Prostate gland (tissue), 2 donors: Measurements from ENCODE around the gene CNEP1R1. TPM values are rescaled to one million over a fixed set of nuclear protein-coding genes. Genes with fewer than 3 reads are reported as not detected.

Experiments used
- DNase-seq: peaks from one replicate; pipeline ENCODE4 v3.0.0-alpha.2; 2019; ENCODE audit warnings: low spot score
- H3K27ac ChIP-seq, 2 donors: fragments of 200-600 bp; sonication (generic); 2 replicates each; pipeline ENCODE4 v1.5.1; 2017 to 2019
- H3K27me3 ChIP-seq: fragments of 200-600 bp; sonication (generic); replicated peaks from 2 replicates; pipeline ENCODE4 v1.5.1; 2019; ENCODE audit not compliant: insufficient read depth
- H3K36me3 ChIP-seq, 2 donors: fragments of 200-600 bp; sonication (generic); 1 replicate in 1 of 2; 2 replicates in 1 of 2; pipeline versions ENCODE4 v1.5.1 to v1.8.1; 2017 to 2019
- H3K4me1 ChIP-seq: fragments of 200-600 bp; sonication (generic); replicated peaks from 2 replicates; pipeline ENCODE4 v1.5.1; 2019
- H3K4me3 ChIP-seq, 2 donors: fragments of 200-600 bp; sonication (generic); 2 replicates each; pipeline ENCODE4 v1.5.1; 2017 to 2019
- H3K9me3 ChIP-seq: fragments of 200-600 bp; sonication (generic); 2 replicates; pipeline ENCODE4 v1.5.1; 2017
- POLR2A ChIP-seq: fragments of 450-650 bp; IDR thresholded peaks from one replicate; pipeline ENCODE4 v1.6.1; 2016; ENCODE audit warnings: antibody characterized with exemption, mild to moderate bottlenecking
- POLR2AphosphoS5 ChIP-seq: sonication (generic); formaldehyde crosslinking; IDR thresholded peaks from one replicate; pipeline ENCODE4 v1.6.1; 2017; ENCODE audit warnings: antibody characterized with exemption
- WGBS: methylation state at CpG from one replicate; pipeline ENCODE4 v1.1.5; 2018; 5-methylcytosine and 5-hydroxymethylcytosine counted together
- intact Hi-C: fragments of 100-400 bp; cut with DNase I; formaldehyde crosslinking; loops from one replicate; pipeline ENCODE4 v1.14.2; 2022
- total RNA-seq, 2 donors: library from RNA; depleted of rRNA; stranded (reverse); fragments of >200 nt; gene quantifications; one replicate each; pipeline ENCODE4 v1.1.0, GENCODE V29; 2016
- TF ChIP-seq, protein P1 (sequence below), 4 experiments: fragments of 200-600 bp in 2 of 4; fragments of 450-650 bp in 2 of 4; sonication (generic) in 2 of 4; IDR thresholded peaks; 1 replicate in 3 of 4; 2 replicates in 1 of 4; pipeline ENCODE4 v1.5.1; 2016 to 2019; ENCODE audit warnings: antibody characterized with exemption in 4 of 4, mild to moderate bottlenecking in 2 of 4, moderate library complexity in 2 of 4

Gene CNEP1R1
- total RNA-seq, 2 donors from 2014 or later: 9.7 to 41.9 TPM

DNA sequence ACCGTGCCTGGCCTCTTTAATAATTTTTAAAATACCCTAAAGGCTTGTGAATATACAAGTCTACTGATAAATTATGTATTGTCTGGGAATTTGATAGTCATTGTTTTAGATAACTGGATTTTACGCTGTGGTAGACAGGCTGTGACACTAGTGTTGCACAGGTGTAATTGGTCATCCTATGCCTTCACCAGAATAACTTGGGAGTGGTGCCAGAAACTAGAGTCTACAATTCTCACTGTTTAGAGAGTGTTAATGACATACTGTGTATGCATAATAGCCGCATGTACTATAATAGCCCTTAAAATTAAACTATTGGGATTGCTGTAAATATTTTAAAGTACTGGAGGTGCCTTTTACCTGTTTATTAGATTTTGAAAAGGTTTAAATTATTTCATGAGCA is 11.4 kb downstream of the CNEP1R1 start:
- no peaks in the 10 kb centered on the region for H3K36me3 ChIP-seq
- no peak overlapping the region for H3K4me3 ChIP-seq
- TF ChIP-seq POLR2AphosphoS5 (no peak), POLR2A (no peak)
- TF ChIP-seq, protein P1, sequence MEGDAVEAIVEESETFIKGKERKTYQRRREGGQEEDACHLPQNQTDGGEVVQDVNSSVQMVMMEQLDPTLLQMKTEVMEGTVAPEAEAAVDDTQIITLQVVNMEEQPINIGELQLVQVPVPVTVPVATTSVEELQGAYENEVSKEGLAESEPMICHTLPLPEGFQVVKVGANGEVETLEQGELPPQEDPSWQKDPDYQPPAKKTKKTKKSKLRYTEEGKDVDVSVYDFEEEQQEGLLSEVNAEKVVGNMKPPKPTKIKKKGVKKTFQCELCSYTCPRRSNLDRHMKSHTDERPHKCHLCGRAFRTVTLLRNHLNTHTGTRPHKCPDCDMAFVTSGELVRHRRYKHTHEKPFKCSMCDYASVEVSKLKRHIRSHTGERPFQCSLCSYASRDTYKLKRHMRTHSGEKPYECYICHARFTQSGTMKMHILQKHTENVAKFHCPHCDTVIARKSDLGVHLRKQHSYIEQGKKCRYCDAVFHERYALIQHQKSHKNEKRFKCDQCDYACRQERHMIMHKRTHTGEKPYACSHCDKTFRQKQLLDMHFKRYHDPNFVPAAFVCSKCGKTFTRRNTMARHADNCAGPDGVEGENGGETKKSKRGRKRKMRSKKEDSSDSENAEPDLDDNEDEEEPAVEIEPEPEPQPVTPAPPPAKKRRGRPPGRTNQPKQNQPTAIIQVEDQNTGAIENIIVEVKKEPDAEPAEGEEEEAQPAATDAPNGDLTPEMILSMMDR (IDR thresholded peaks at IDR 0.05): no peak
- intact Hi-C loops: no loop called here
- no peak for DNase-seq
- no peak overlapping the region for H3K27ac ChIP-seq
- H3K9me3 ChIP-seq: no peaks in the 10 kb centered on the region
- no peaks in the 10 kb centered on the region for H3K4me1 ChIP-seq
- no peaks in the 10 kb centered on the region for H3K27me3 ChIP-seq
- 71% methylated on average over 3 of the region's 3 CpGs for WGBS

DNA sequence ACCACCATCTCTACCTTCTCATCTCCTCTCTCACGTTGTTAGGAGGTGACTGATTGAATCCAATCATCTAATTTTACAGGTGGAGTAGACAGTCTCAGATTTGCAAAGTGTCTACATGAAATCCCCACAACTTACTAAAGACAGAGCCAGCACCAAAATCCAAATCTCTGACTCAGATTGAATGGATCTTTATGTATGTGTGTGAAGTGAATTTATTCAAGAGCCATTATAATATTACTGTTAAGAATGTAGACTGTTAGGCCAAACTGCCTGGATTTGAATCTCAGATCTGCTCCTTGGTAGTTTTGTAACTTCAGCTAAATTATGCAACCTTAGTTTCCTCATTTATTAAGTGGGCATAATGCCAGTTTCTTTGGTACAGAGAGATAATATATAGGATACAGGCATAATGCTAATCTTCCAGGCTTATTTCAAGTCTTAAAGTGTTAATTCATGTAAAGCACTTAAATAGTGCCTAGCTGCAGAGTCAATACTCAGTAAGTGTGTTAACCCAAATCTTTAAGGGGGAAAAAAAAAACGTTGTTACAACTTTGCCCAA is 12.7 kb downstream of the CNEP1R1 start:
- WGBS: 33% methylated on average over 2 of the region's 2 CpGs
- Histone ChIP-seq H3K36me3 (no peaks in the 10 kb centered on the region), H3K27ac (no peak overlapping the region), H3K9me3 (no peaks in the 10 kb centered on the region), H3K27me3 (no peaks in the 10 kb centered on the region), H3K4me1 (no peaks in the 10 kb centered on the region), H3K4me3 (no peak overlapping the region)
- DNase-seq: no peak
- intact Hi-C loops: no loop called here
- TF ChIP-seq POLR2A (no peak), POLR2AphosphoS5 (no peak)
- TF ChIP-seq, protein P1 (IDR thresholded peaks at IDR 0.05): no peak

DNA sequence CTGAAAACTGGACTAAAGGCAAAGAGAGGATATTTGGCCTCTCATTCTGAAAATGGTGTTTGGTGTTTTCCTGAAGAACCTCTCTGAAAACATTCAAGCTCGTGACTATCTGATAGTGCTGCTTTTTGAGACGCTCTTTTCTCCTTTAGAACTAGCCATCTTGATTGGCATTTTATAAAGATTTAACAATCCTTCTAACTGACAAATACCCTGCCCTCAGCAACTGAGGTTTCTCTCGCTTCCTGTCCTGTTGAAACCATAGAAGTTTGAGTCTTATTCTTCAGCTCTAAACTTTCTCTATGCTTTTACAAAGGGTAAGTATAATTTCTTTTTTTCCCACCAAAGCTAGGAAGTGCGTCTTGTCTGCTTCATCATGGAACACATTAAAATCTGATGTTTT is 13.3 kb downstream of the CNEP1R1 start:
- TF ChIP-seq POLR2AphosphoS5 (no peak), POLR2A (no peak)
- TF ChIP-seq, protein P1 (IDR thresholded peaks at IDR 0.05): no peak
- Histone ChIP-seq H3K36me3 (no peaks in the 10 kb centered on the region), H3K4me1 (no peaks in the 10 kb centered on the region), H3K27me3 (no peaks in the 10 kb centered on the region), H3K9me3 (no peaks in the 10 kb centered on the region), H3K27ac (no peak overlapping the region), H3K4me3 (no peak overlapping the region)
- DNase-seq: no peak
- intact Hi-C loops: no loop called here
- WGBS: 71% methylated on average over 4 of the region's 4 CpGs

DNA sequence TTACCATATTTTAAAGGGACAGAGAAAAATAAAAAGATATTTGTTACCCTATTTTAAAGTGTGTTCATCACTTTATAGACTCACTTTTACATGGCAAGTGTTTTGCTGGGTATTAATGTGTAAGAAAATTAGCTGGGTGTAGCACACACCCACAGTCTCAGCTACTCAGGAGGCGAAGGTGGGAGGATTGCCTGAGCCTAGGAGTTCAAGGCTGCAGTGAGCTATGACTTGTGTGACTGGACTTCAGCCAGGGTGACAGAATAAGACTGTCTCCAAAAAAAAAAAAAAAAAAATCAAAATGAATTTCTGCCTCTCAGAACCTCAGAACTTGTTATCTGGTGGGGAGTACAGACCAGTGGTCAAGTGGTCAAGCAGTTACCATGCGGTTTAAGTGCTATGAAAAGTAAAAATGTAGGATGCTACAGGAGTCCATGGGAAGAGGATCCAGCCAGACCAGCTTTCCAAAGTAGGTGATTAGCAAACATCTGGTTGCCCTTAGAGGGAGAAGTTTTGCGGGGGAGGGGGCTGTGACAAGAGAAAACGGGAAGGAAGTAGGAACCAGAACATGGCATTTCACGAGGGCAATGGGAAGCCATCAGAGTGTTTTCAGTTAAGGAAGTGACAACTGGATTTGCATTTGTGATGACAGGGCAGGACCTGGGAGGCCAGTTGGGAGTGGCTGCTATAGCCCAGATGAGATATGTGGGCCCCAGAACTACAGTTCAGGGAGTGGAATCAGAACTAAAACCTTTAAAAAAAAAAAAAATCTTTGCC is 13.9 kb downstream of the CNEP1R1 start:
- DNase-seq: no peak
- H3K27ac ChIP-seq: no peak overlapping the region

More for the DNA sequence above, 13.9 kb downstream of the CNEP1R1 start:
- no peaks in the 10 kb centered on the region for H3K36me3 ChIP-seq
- no peaks in the 10 kb centered on the region for H3K27me3 ChIP-seq
- intact Hi-C loops: no loop called here
- no peak overlapping the region for H3K4me3 ChIP-seq
- TF ChIP-seq POLR2A (no peak), POLR2AphosphoS5 (no peak)
- TF ChIP-seq, protein P1 (IDR thresholded peaks at IDR 0.05): no peak
- WGBS: 68% methylated on average over 5 of the region's 5 CpGs
- no peaks in the 10 kb centered on the region for H3K9me3 ChIP-seq
- H3K4me1 ChIP-seq: no peaks in the 10 kb centered on the region
